Panc1 (cell line): ENCODE data around the gene LAIR1.

ENCODE experiments used
- POLR2AphosphoS5 ChIP-seq: IDR thresholded peaks from 2 replicates; pipeline ENCODE4 v1.6.1; 2012; ENCODE audit warnings: mild to moderate bottlenecking, low read depth, low read length, moderate library complexity
- TCF7L2 ChIP-seq: IDR thresholded peaks from 2 replicates; pipeline ENCODE4 v1.6.1; 2011; ENCODE audit warnings: mild to moderate bottlenecking, low read depth, low read length, inconsistent platforms
- TF ChIP-seq, protein P1 (sequence below), 2 experiments: IDR thresholded peaks; 2 replicates each; pipeline ENCODE4 v1.6.1; 2011 to 2012; ENCODE audit warnings: low read depth in 2 of 2, control low read depth in 1 of 2, low read length in 1 of 2, mild to moderate bottlenecking in 1 of 2, moderate library complexity in 1 of 2; ENCODE audit not compliant: insufficient read depth in 1 of 2
- TF ChIP-seq, protein P2 (sequence below): fragments of 450-650 bp; IDR thresholded peaks from 2 replicates; pipeline ENCODE4 v1.5.1; 2017; ENCODE audit warnings: mild to moderate bottlenecking

DNA sequence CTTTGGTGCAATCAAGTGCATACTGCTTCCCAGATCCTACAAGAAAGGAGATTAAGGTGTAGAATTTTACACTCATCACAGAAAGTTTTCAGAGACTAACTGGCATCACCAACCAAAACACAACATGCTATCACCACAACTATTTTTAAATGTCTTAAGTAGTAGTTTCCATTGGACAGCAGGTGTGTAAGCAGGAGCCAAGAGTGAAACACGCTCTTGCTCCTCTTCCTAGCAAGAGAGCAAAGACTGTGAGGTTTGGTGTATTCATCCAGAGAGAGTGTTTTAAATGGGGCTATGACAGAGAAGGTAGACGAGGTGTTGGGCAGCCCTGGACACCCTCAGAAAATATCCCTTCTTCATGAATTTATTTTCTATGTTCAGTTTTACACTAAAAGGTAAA lies 13.3 kb downstream of the LAIR1 start:
- TF ChIP-seq, protein P1, sequence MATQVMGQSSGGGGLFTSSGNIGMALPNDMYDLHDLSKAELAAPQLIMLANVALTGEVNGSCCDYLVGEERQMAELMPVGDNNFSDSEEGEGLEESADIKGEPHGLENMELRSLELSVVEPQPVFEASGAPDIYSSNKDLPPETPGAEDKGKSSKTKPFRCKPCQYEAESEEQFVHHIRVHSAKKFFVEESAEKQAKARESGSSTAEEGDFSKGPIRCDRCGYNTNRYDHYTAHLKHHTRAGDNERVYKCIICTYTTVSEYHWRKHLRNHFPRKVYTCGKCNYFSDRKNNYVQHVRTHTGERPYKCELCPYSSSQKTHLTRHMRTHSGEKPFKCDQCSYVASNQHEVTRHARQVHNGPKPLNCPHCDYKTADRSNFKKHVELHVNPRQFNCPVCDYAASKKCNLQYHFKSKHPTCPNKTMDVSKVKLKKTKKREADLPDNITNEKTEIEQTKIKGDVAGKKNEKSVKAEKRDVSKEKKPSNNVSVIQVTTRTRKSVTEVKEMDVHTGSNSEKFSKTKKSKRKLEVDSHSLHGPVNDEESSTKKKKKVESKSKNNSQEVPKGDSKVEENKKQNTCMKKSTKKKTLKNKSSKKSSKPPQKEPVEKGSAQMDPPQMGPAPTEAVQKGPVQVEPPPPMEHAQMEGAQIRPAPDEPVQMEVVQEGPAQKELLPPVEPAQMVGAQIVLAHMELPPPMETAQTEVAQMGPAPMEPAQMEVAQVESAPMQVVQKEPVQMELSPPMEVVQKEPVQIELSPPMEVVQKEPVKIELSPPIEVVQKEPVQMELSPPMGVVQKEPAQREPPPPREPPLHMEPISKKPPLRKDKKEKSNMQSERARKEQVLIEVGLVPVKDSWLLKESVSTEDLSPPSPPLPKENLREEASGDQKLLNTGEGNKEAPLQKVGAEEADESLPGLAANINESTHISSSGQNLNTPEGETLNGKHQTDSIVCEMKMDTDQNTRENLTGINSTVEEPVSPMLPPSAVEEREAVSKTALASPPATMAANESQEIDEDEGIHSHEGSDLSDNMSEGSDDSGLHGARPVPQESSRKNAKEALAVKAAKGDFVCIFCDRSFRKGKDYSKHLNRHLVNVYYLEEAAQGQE (IDR thresholded peaks at IDR 0.05; ENCODE audit: insufficient read depth in 1 of 2, low read depth in 2 of 2, low read length in 1 of 2) = no peak
- TF ChIP-seq, protein P2, sequence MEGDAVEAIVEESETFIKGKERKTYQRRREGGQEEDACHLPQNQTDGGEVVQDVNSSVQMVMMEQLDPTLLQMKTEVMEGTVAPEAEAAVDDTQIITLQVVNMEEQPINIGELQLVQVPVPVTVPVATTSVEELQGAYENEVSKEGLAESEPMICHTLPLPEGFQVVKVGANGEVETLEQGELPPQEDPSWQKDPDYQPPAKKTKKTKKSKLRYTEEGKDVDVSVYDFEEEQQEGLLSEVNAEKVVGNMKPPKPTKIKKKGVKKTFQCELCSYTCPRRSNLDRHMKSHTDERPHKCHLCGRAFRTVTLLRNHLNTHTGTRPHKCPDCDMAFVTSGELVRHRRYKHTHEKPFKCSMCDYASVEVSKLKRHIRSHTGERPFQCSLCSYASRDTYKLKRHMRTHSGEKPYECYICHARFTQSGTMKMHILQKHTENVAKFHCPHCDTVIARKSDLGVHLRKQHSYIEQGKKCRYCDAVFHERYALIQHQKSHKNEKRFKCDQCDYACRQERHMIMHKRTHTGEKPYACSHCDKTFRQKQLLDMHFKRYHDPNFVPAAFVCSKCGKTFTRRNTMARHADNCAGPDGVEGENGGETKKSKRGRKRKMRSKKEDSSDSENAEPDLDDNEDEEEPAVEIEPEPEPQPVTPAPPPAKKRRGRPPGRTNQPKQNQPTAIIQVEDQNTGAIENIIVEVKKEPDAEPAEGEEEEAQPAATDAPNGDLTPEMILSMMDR = no peak
- TF ChIP-seq TCF7L2 (no peak), POLR2AphosphoS5 (no peak)
